ENCODE results near the gene UBTD1. TPM values are rescaled to one million over a fixed set of nuclear protein-coding genes. Genes with fewer than 3 reads are reported as not detected.

UBTD1 gene
- total RNA-seq, 1 experiment from 2014 or later, result 19.0 TPM

GRCh38 chr10:97502916-97503315 lies 4.2 kb downstream of the UBTD1 start:
- no peak overlapping the region for H2AK5ac ChIP-seq (ENCODE audit: insufficient read length, low read length)
- H4K5ac ChIP-seq (ENCODE audit: insufficient read length, low read depth, low read length), result no peak overlapping the region
- H3K56ac ChIP-seq (ENCODE audit: insufficient read length, low read depth, low read length), result no peak overlapping the region
- no peak overlapping the region for H3K4ac ChIP-seq (ENCODE audit: low read depth, low read length)
- H2BK15ac ChIP-seq (ENCODE audit: low read depth, low read length), result no peak overlapping the region
- H3K79me1 ChIP-seq (ENCODE audit: insufficient read depth, low read depth, low read length, poor library complexity, severe bottlenecking), result no peaks in the 10 kb centered on the region
- H3K9me3 ChIP-seq (ENCODE audit: control insufficient read depth, low read depth, low read length), result no peaks in the 10 kb centered on the region
- no peak overlapping the region for H3K23ac ChIP-seq (ENCODE audit: insufficient read length, low read depth, low read length)
- Mint-ChIP-seq H3K4me1 (peaks cover 12 to 19% of the 10 kb centered on the region in 2 experiments), H3K36me3 (ENCODE audit: insufficient read depth in 1 of 3, low read depth in 3 of 3) (no peaks in the 10 kb centered on the region; a peak in 2 of 7 replicates), H3K4me3 (no peak overlapping the region), H3K27ac (no peak overlapping the region), H3K27me3 (ENCODE audit: low read depth) (peaks cover 23% of the 10 kb centered on the region), H3K9me3 (no peaks in the 10 kb centered on the region)
- H3K4me2 ChIP-seq (ENCODE audit: insufficient read depth, insufficient read length, low read length), result no peak overlapping the region
- no peak overlapping the region for H3K14ac ChIP-seq (ENCODE audit: insufficient read depth, low read length)
- H4K20me1 ChIP-seq (ENCODE audit: control insufficient read depth, insufficient read depth, insufficient read length), result no peaks in the 10 kb centered on the region
- peaks cover 1% of the 10 kb centered on the region; the same call in 1 of the 2 replicates for H3K79me2 ChIP-seq (ENCODE audit: insufficient read depth, low read length)
- no peak for TF ChIP-seq CTCF (conservative IDR thresholded peaks at IDR 0.05)
- no peak overlapping the region for H3K9ac ChIP-seq (ENCODE audit: extremely low read depth, insufficient read length, low read length)
- H2AFZ ChIP-seq (ENCODE audit: low read length), result no peak overlapping the region
- H3K27me3 ChIP-seq (ENCODE audit: insufficient read depth, low read length), result peaks cover 9% of the 10 kb centered on the region; the same call in 1 of the 2 replicates
- DNase-seq, result no peak
- H2BK12ac ChIP-seq (ENCODE audit: insufficient read length, low read depth, low read length), result no peak overlapping the region
- H2BK5ac ChIP-seq (ENCODE audit: insufficient read length, low read length), result no peak overlapping the region
- H2BK20ac ChIP-seq (ENCODE audit: low read depth, low read length, poor library complexity, severe bottlenecking), result no peak overlapping the region
- H3K27ac ChIP-seq (ENCODE audit: insufficient read length, low read depth, low read length), result no peak overlapping the region
- no peak overlapping the region for H3K18ac ChIP-seq (ENCODE audit: insufficient read length, low read depth, low read length)
- H2BK120ac ChIP-seq (ENCODE audit: low read depth, low read length, poor library complexity, severe bottlenecking), result no peak overlapping the region
- H3T11ph ChIP-seq (ENCODE audit: low read length), result no peak overlapping the region
- WGBS (ENCODE audit: extremely low coverage, insufficient read length, low lambda C conversion rate), result no CpG with 5 or more reads among the region's 6 CpGs
- peaks cover 9% of the 10 kb centered on the region for H3K23me2 ChIP-seq (ENCODE audit: insufficient read length, low read depth, low read length, poor library complexity, severe bottlenecking)
- H4K91ac ChIP-seq (ENCODE audit: insufficient read length, low read depth, low read length), result no peak overlapping the region
- no peaks in the 10 kb centered on the region for H3K4me1 ChIP-seq (ENCODE audit: insufficient read depth, low read length)
- no peak overlapping the region for H4K8ac ChIP-seq (replicated peaks; ENCODE audit: insufficient read length, low read depth, low read length)
